ENCODE measurements around the gene SLC8A2.

The SLC8A2 gene

GRCh38 chr19:47471733-47472457, at the start of gene SLC8A2:
SLC8A2 (minus strand) TSS chr19:47471893; CDS start chr19:47466403, 5,490 bp downstream.
- DNase-seq = peak; percentile 15

- DNase-seq = no peak
Observed at GRCh38 chr19:47520839-47521238, 49.1 kb upstream of the SLC8A2 start.

- DNase-seq = no peak
Observed at GRCh38 chr19:47520343-47520806, 48.7 kb upstream of the SLC8A2 start.

- no peak for DNase-seq
Observed at GRCh38 chr19:47518854-47519253, 47.2 kb upstream of the SLC8A2 start.

GRCh38 chr19:47518139-47518538, 46.4 kb upstream of the SLC8A2 start:
- DNase-seq = no peak

- DNase-seq = peak; percentile 100
Observed at GRCh38 chr19:47514869-47515588, 43.3 kb upstream of the SLC8A2 start, which contains the start of gene NAPA. NAPA (minus strand) TSS chr19:47515063; CDS start chr19:47514940, 123 bp downstream.

GRCh38 chr19:47514151-47514868, 42.6 kb upstream of the SLC8A2 start:
- DNase-seq = peak; percentile 9

- DNase-seq = no peak
Observed at GRCh38 chr19:47512948-47513319, 41.2 kb upstream of the SLC8A2 start.

GRCh38 chr19:47512183-47512947, 40.7 kb upstream of the SLC8A2 start:
- DNase-seq = peak; percentile 20

- peak; percentile 7 for DNase-seq
Observed at GRCh38 chr19:47511681-47512080, 40.0 kb upstream of the SLC8A2 start.

- DNase-seq = no peak
Observed at GRCh38 chr19:47511128-47511517, 39.4 kb upstream of the SLC8A2 start.

- DNase-seq = no peak
Observed at GRCh38 chr19:47510516-47511127, 38.9 kb upstream of the SLC8A2 start.

GRCh38 chr19:47509973-47510372, 38.3 kb upstream of the SLC8A2 start:
- no peak for DNase-seq

- no peak for DNase-seq
Observed at GRCh38 chr19:47509170-47509847, 37.6 kb upstream of the SLC8A2 start.

GRCh38 chr19:47508721-47509120, 37.0 kb upstream of the SLC8A2 start:
- no peak for DNase-seq

GRCh38 chr19:47507924-47508553, 36.3 kb upstream of the SLC8A2 start:
- no peak for DNase-seq

GRCh38 chr19:47507012-47507411, 35.3 kb upstream of the SLC8A2 start:
- DNase-seq = no peak

GRCh38 chr19:47506459-47506858, 34.8 kb upstream of the SLC8A2 start:
- no peak for DNase-seq

GRCh38 chr19:47505506-47505905, 33.8 kb upstream of the SLC8A2 start:
- DNase-seq = no peak

GRCh38 chr19:47503826-47504150, 32.1 kb upstream of the SLC8A2 start:
- no peak for DNase-seq

- no peak for DNase-seq
Observed at GRCh38 chr19:47503130-47503825, 31.6 kb upstream of the SLC8A2 start.
